ENCODE measurements around the gene DPH1.
"Not testable (repeated sequence)": the region's sequence is repeated elsewhere in the genome, so short reads cannot be mapped to it uniquely, and the experiment has no call there.

Gene DPH1

GRCh38 chr17:2008332-2009126 lies 21.4 kb upstream of the DPH1 start:
- no peak for DNase-seq

GRCh38 chr17:2009737-2010136 lies 20.2 kb upstream of the DPH1 start:
- DNase-seq = no peak

- no peak for DNase-seq
Observed at GRCh38 chr17:2011411-2012371, 18.3 kb upstream of the DPH1 start.

DNA sequence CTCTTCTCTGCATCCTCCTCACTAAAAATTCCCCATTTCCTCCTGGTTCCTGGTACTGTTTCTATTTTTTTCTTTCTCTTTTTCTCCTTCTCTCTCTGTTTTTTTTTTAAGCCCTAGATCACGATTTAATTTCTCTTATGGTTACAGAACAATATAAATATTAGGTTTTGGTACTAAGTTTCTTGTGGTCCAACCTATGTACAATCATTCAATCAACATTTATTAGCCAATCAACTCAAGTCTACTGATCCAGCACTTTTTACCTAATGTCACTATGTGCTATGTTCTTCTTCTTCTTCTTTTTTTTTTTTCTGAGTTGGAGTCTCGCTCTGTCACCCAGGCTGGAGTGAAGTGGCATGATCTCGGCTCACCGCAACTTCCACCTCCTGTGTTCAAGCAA lies 17.5 kb upstream of the DPH1 start:
- DNase-seq = no peak

DNA sequence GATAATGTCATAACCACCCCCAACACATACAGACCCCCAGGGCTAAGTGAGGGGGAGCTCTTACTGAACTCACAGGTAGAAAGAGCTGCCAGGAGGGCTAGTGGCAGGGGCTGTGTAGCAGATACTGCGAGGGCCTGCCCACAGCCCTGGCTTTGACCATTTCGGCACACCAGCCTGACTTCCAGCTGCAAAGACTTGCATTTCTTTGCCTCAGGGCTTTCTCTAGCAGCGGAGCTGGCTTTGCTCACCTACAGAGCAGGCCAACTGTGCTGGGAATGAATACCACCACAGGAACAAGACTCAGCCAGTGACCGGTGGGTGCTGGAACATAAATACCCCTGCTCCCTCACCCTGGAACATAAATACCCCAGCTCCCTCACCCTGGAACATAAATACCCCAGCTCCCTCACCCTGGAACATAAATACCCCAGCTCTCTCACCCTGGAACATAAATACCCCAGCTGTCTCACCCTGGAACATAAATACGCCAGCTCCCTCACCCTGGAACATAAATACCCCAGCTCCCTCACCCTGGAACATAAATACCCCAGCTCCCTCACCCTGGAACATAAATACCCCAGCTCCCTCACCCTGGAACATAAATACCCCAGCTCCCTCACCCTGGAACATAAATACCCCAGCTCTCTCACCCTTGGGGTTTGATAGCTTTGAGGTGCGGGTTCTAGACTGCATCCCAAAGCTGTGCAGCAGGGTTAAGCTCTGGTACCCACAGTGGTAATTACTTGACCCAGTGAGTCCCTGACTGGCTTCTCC lies 16.5 kb upstream of the DPH1 start:
- DNase-seq = not testable (repeated sequence)

DNA sequence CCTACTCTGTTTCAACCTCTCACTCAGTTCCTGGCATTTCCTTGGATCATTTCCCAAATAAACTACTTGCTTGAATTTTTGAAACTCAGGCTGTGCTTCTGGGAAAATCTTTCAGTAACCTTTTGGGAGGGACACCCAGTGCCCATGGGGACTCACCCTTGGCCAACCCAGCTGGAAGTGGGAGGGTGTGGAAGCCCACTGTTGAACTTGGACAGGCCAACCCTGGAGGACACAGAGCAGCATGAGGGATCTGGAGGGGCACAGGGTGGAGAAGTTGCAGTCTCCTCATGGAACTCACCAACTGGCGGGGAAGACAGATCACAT lies 16.0 kb upstream of the DPH1 start:
- DNase-seq = no peak

GRCh38 chr17:2015314-2015713 lies 14.6 kb upstream of the DPH1 start:
- DNase-seq = no peak

DNA sequence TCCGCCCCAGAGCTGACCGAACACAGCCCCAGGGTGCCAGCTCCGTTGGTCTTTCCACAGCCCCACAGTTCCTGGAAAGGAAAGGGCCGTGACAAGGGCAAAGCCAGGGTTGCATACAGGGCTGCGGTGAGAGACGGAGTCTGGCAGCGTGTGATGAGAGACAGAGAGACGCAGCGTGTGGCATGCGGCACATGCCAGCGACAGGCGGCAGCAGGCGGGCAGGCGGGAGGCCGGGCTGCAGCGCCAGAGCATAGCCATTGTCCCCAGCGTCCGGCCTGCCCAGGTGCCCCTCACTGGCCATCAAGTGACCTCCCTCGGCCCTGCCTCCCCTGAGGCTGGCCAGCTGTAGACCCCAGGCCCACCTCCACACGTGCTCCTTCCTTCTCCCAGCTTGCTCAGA lies 13.5 kb upstream of the DPH1 start:
- DNase-seq = no peak

DNA sequence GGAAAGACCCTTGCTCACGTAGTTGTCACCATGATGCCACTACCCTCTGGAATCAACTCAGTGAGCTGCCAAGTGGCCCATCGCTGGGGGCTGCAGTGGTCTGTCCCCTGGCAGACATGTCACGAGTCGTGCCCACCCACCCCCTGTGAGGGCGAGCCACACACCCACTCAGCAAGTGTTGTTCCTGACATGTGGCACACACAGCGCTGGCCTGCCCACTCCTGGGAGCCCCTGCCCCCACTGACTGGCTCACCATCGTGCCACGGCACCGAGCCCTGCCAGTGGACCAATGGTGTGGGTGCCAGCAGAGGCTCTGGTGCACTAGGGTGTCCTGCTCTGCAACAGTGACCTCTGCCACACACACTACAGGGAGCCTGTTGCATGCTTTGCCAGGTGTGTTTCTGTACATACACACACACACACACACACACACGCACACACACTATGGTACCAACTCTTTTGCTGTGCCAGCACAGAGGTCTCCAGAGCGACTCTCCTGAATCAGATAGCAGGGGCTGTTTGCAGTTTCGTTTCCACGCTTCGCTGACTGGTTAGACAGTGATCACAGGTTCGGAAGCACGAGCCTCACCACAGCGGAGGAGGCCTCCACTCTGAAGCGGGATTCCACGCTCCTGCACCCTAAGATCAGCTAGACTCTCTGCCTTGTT lies 12.5 kb upstream of the DPH1 start:
- no peak for DNase-seq

DNA sequence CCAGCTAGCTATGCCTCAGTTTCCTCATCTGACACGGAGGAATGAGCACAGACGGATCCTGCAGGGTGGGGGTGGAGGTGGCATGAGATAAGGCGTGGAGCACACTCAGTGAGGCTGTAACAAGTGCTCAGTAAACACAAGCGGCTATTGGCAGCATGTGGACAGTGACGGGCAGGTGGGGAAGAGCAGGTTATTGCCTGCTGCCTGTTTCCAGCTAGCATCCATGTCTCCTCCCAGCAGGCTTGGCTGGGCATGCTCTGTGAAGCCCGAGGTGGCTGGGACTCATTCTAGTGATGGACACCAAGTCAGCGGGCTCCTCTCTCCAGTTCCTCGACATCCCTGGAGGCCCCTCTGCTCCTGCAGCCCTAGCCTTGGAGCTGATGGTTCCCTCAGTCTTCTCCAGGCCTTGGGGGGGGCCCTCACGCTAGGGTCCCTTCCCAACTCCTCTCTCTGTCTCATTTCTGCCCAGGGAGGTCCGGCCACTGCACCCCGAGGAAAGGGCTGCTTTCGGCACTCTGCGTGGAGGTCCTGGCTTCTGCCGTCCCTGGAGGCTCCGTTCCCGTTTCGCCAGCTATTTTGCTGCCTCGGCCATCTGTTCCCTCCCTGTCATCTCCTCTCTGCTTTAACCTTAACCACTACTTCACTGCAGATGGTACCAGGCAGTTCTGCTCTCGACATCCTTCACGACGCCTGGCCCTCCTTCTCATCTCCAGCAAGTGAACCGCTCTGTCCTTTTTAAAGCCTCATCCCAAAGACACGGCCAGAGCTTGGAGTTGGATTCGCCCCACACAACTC lies 11.0 kb upstream of the DPH1 start:
- DNase-seq = no peak

- DNase-seq = no peak
Observed at GRCh38 chr17:2019723-2020122, 10.2 kb upstream of the DPH1 start.

DNA sequence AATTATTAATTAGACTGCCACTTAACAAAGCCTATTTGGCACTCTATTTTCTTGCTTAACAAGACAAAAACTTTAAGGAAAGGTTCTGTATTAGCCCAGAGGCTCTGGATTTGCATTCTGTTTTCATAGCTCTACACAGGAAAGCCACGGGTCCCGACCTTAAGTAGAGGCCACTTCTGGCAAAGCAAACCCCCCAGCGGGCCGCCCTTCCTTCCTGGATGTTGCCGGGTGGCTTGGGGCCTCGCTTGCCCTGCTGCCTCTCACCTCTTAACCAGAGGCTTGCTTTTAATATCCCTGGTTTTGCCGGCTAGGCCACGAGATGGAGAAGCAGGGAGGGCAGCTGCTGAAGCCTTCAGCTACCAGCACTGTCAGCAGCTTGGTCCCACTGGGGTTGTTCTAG lies 9.2 kb upstream of the DPH1 start:
- DNase-seq = no peak

- no peak for DNase-seq
Observed at GRCh38 chr17:2022647-2023240, 7.2 kb upstream of the DPH1 start.

DNA sequence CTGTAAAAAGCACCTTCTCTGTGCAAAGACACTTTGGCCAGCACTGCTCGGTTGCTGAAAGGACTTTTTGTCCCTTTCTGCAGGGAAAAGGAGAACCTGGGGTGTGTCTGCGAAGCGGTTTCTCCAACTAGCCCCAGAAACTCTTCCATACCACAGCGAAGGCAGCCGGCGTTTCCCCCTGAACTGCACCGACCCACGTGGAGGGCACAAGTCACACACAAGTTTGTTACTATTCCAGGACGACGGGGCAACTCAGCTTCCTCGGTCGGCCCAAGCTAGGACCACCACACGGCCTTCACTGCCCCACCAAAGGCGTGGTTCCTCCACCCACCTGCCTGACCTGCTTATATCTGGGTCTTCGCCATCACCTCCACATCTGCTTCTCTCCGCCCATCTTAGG lies 6.7 kb upstream of the DPH1 start:
- no peak for DNase-seq

DNA sequence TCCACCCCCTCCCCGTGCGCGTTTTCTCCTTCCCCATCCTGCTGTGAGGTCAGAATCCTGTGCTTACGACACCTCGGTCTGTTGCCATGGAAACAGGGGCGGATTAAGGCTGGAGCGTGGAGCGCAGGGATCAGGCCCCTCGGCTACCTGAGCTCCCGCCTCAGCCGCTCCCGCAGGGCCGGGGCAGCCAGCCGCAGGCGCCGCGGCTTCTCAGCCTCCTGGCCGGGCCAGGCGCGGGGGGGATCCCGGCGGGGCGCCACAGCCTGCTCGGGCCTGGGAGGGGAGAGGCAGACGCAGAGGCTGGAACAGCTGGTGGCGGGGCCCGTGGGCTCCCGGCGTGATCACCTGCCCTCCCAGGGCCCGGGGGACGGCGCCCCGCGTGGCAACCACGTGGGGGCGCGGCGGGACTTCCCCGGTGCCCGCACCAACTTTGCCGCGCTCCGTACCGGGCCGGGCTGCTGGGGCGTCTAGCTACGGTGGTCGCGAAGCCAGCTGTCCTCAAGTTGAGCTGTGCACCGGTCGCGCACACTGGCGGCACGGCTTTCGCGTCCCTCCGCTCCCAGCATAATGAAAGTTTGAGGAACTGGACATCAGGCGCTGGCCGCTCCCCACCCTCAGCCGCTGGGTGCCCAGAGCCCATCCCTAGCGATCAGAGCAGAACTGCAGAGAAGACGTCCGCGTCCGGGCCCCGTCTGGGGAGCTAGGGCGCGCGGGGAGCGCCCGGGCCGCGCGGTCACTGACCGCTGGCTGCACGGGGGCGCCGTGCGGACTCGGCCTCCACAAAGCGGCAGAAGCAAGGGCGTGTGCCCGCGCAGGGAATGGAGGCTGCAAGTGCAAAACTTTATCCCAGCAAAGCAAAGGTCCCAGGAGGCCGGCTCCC lies 6.0 kb upstream of the DPH1 start:
- DNase-seq = peak; percentile 36

GRCh38 chr17:2024572-2025219 lies 5.3 kb upstream of the DPH1 start:
- no peak for DNase-seq

- DNase-seq = no peak
Observed at GRCh38 chr17:2025220-2025621, 4.7 kb upstream of the DPH1 start, which contains the start of gene RTN4RL1. RTN4RL1 (minus strand) TSS chr17:2025334; CDS start chr17:2024865, 469 bp downstream.

DNA sequence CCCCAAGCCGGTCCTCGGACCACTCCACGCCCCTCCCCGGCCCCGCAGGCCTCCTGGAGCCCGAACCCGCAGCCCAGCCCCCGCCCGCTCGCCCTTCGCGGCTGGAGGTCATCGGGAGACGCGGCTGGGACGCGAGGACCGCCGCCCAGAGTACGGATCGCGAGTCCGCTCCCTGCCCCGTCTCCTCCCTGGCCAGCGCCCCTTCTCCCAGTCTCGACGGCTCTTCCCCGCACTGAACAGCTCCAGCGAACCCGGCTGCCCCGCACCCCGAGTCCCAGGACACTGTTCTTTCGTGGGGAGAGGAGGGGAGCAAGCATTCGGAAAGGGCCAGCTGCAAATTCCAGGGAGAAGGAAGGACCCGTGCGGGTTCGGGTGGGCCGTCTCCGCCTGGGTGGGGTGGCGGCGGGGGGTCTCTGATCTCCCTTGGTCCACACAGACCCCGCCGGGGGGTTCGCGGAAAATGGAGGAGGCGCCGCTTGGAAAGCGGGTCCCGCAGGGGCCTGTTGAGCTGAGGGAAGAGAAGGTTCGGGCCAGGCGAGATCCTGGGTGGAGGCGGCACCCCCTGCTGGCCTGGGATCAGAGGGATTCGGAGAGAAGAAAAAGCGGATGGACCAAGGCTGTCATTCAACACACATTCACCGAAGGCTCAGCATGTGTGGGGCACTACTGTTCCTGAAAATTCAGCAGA lies 4.2 kb upstream of the DPH1 start:
- DNase-seq = no peak

GRCh38 chr17:2027528-2028233 lies 2.3 kb upstream of the DPH1 start:
- no peak for DNase-seq

Measured in COR-L47 (cell line).